Measurements from ENCODE around the gene CTNNA2.
"Not testable (repeated sequence)": the region's sequence is repeated elsewhere in the genome, so short reads cannot be mapped to it uniquely, and the experiment has no call there.

Gene CTNNA2

DNA sequence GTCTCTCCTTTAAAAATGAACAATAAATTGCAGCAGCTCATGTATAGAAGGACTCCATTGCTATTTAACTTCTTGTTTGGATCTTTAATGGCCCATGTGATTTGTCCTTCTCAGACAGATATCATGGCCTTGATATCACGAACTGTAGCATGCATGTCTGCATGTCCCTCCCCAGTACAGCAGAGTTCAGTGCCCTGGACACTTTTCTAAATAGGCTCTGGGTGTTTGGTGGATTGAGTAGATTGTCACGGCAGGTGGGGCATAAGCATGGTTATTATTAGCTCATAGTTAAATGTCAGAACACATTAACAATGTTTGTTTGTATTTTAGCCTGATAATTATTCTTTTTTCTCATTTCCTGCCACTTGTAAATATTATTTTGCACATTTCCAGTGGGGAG, 673.4 kb downstream of the CTNNA2 start:
- FAIRE-seq (no peak), DNase-seq (ENCODE audit: low spot score) (no peak)

- DNase-seq (ENCODE audit: low spot score), result no peak
- no peak for FAIRE-seq
Measured at GRCh38 chr2:80187156-80187555, 674.3 kb downstream of the CTNNA2 start.

GRCh38 chr2:80190166-80190565, 677.3 kb downstream of the CTNNA2 start:
- FAIRE-seq, result no peak
- no peak for DNase-seq (ENCODE audit: low spot score)

DNA sequence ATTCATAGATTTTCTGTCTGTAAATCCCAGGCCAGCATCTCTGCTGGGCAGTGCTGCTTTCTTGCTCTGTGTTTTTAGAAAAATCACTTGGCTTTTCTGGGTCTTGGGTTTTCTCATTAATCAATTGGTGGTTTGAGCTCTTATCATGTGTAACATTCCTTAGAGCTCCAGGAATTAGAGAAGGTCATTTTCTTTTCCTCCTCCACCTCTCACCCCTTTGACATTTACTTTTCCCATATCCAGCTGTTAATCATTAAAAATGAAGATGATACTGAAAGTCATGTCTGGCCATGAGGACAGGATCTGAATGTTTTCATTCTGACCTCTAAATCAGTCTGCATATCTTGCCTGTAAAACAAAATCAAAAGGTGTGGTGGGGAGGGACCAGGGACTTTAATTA, 680.7 kb downstream of the CTNNA2 start:
- FAIRE-seq (no peak), DNase-seq (ENCODE audit: low spot score) (no peak)

- no peak for FAIRE-seq
- DNase-seq (ENCODE audit: low spot score), result no peak
Measured at GRCh38 chr2:80195034-80195433, 682.2 kb downstream of the CTNNA2 start.

DNA sequence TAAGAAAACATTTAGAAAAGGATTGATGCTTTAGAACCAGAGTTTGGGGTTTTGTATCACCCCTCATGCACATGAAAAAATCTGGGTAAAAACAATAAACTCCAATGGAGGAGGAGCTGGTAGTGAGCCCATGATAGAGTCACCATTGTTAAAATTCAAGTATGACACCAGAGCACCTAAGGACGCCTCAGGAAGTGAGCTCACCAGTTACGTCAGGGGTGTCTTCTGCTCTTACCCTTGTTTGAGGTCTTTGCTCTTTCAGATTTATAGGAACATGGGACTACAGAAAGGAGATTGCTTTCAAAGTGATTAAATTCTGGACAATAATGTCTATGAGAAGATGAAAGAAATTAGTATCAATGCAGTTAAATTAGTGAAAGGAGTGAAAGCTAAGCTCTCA, 685.2 kb downstream of the CTNNA2 start:
- FAIRE-seq (no peak), DNase-seq (ENCODE audit: low spot score) (no peak)

- FAIRE-seq, result no peak
- DNase-seq (ENCODE audit: low spot score), result no peak
Measured at GRCh38 chr2:80199504-80199903, 686.7 kb downstream of the CTNNA2 start.

GRCh38 chr2:80203929-80204328, 691.1 kb downstream of the CTNNA2 start:
- FAIRE-seq; DNase-seq (ENCODE audit: low spot score): not testable (repeated sequence)

GRCh38 chr2:80205498-80205897, 692.6 kb downstream of the CTNNA2 start:
- no peak for DNase-seq (ENCODE audit: low spot score)
- FAIRE-seq, result no peak

DNA sequence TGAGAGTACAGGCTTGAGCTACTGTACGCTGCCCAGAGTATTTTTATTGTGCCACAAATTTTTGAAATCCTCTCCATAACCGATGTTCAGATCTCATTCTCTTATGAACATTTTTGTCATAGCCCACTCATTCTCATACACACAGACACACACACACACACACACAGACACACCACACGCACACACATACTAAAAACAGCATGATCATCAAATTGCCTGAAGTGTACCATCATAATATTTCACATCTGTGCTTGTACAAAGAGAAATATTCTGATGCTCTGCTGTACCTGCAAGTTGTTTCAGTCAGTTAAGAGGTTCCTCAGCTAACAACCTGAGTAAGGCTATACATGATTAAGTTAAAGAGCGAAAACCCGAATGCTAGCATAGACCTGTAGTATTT, 696.6 kb downstream of the CTNNA2 start:
- FAIRE-seq (no peak), DNase-seq (ENCODE audit: low spot score) (no peak)

GRCh38 chr2:80217446-80217845, 704.6 kb downstream of the CTNNA2 start:
- FAIRE-seq, result no peak

GRCh38 chr2:80222644-80223043, 709.8 kb downstream of the CTNNA2 start:
- DNase-seq (ENCODE audit: low spot score), result no peak
- FAIRE-seq, result no peak

More at GRCh38 chr2:80217446-80217845, 704.6 kb downstream of the CTNNA2 start:
- no peak for DNase-seq (ENCODE audit: low spot score)

DNA sequence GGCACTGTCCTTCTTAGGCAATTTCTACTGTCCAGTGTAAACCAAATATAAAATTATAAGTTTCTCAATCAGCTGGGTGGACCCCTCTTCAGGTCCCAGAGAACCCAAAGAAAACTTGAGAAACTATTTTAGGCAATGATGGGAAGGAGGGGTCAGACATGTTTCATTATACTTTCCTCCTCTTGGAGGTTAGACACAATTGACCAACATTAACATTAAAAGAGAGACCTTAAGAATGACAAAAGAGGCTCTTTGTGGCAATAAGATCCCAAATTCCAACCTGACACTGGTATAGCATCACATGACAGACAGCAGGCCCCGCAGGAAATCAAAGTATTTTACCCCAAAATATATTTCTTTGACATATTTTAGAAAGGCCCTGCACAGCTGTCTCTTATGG, 718.6 kb downstream of the CTNNA2 start:
- FAIRE-seq, result no peak
- DNase-seq (ENCODE audit: low spot score), result no peak

- DNase-seq (ENCODE audit: low spot score) (no peak), FAIRE-seq (no peak)
Measured at GRCh38 chr2:80233333-80233732, 720.5 kb downstream of the CTNNA2 start.

- DNase-seq (ENCODE audit: low spot score), result peak; percentile 15
- no peak for FAIRE-seq
Measured at GRCh38 chr2:80238692-80239469, 726.0 kb downstream of the CTNNA2 start.

GRCh38 chr2:80242355-80242910, 729.6 kb downstream of the CTNNA2 start:
- DNase-seq (ENCODE audit: low spot score) (no peak), FAIRE-seq (no peak)

DNA sequence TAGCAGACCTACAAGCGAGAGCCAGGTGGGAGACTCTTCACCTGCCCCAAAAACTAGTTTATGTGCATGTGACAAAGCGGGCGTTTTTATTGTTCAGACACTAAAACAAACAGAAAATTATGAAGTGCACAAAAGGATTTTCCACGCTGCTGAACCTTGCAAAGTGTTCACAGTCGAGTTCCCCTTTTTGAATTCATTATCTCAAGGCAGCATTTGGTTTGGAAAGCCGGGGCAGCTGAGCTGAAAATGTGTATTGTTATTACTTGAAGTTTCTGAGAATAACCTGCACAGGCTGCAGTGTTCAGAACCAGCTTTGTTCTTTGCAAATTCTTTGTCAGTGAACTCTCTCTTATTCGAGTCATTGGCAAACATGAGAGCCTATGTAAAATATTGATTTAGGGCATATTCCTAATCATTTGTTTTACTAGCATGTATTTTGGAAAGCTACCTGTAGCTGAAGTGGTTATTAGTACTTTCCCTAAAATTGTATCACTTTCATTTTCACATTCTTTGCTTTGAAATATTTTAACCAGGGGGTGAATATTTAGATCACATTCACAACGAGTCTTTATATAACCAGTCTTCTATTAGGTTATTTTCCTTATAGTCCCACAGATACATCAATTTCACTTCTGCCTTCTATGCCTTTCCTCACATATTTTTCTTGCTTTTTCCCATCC, 732.2 kb downstream of the CTNNA2 start:
- DNase-seq (ENCODE audit: low spot score) (no peak), FAIRE-seq (no peak)

GRCh38 chr2:80246534-80246933, 733.7 kb downstream of the CTNNA2 start:
- FAIRE-seq, result no peak
- no peak for DNase-seq (ENCODE audit: low spot score)

DNA sequence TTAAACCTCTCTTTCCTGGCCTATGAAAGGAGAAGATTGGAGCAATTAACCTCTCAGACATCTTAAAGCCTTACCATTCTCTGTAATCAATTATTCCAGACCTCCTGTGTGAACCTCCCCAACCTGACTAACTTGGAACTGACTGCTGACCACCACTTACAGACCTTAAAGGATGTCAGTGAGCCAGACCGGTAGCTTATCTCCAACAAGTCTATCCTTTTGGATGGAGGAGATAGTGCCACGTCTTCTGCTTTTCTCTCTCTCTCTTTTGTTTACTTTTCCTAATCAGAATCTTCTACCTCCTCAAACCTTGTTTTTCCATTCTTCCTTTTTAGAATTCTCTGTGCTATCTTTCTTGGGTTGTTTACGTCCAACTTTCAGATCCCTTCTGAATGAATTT, 734.5 kb downstream of the CTNNA2 start:
- FAIRE-seq (no peak), DNase-seq (ENCODE audit: low spot score) (no peak)

GRCh38 chr2:80248146-80248545, 735.3 kb downstream of the CTNNA2 start:
- no peak for FAIRE-seq

GRCh38 chr2:80252294-80252986, 739.6 kb downstream of the CTNNA2 start:
- DNase-seq (ENCODE audit: low spot score), result no peak
- FAIRE-seq, result no peak

More at GRCh38 chr2:80248146-80248545, 735.3 kb downstream of the CTNNA2 start:
- no peak for DNase-seq (ENCODE audit: low spot score)
